SK-N-SH treated with all-trans-retinoic acid at 6 μM for 48 hours (cell line): ENCODE data around the gene RRP12.

Experiments used
- CREB5 ChIP-seq: fragments of 250-450 bp; sonication (Bioruptor Pico); IDR thresholded peaks from 2 replicates; pipeline ENCODE4 v1.5.1; 2020; ENCODE audit warnings: low read depth, mild to moderate bottlenecking, moderate library complexity
- PATZ1 ChIP-seq: fragments of 250-450 bp; sonication (Bioruptor Pico); IDR thresholded peaks from 2 replicates; pipeline ENCODE4 v1.8.0; 2020; ENCODE audit warnings: mild to moderate bottlenecking, moderate library complexity, borderline replicate concordance
- RARB ChIP-seq: fragments of 250-450 bp; sonication (Bioruptor Pico); IDR thresholded peaks from 2 replicates; pipeline ENCODE4 v1.8.0; 2021; ENCODE audit warnings: mild to moderate bottlenecking, moderate library complexity
- SNAI2 ChIP-seq: fragments of 250-450 bp; sonication (Bioruptor Pico); IDR thresholded peaks from 2 replicates; pipeline ENCODE4 v1.5.0; 2020; ENCODE audit warnings: mild to moderate bottlenecking, moderate library complexity
- ZNF565 ChIP-seq: fragments of 450-650 bp; formaldehyde crosslinking; conservative IDR thresholded peaks from 2 replicates; pipeline ENCODE4 v1.5.0; 2020; ENCODE audit warnings: low read depth, mild to moderate bottlenecking, moderate library complexity
- ZNF8 ChIP-seq: fragments of 450-650 bp; formaldehyde crosslinking; IDR thresholded peaks from 2 replicates; pipeline ENCODE4 v1.5.0; 2020; ENCODE audit warnings: mild to moderate bottlenecking, moderate library complexity

GRCh38 chr10:97373456-97373855 lies 27.7 kb downstream of the RRP12 start:
- TF ChIP-seq PATZ1 (CRISPR knock-in tag) (no peak), RARB (CRISPR knock-in tag) (no peak), SNAI2 (CRISPR knock-in tag) (no peak), ZNF565 (CRISPR knock-in tag) (no peak), CREB5 (CRISPR knock-in tag) (no peak), ZNF8 (CRISPR knock-in tag) (no peak)
